HG03575 (cell line): ENCODE data around the gene GRXCR2.
A peak's percentile ranks its signal among the peaks of the same experiment; 100 is the strongest.
"Not testable (repeated sequence)": the region's sequence is repeated elsewhere in the genome, so short reads cannot be mapped to it uniquely, and the experiment has no call there.

Experiments
- ATAC-seq: cut with Tn5 transposase; IDR thresholded peaks from one replicate; pipeline ENCODE4 v1.9.1; 2021; ENCODE audit not compliant: unreplicated experiment, insufficient number of reproducible peaks, low FRiP score; ENCODE audit errors: extremely low read depth

The GRXCR2 gene

DNA sequence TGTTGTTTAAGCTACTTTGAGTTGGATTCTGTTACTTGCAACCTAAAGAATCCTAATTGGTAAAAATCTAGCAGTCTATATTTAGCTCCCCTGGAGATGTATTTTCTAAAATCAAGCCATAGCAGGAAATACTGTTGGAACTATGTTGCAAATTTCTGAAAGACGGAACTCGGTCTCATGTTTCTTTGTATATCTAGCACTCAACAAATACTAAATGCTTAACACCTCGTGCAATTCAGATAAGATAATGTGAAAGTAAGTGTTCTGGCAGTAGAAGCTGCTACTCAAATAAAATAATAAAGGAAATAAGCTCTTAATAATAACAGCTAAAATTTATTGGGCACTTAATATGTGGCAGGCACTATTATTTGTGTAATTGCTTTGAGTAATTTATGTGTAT is 26.7 kb downstream of the GRXCR2 start:
- ATAC-seq = no peak

DNA sequence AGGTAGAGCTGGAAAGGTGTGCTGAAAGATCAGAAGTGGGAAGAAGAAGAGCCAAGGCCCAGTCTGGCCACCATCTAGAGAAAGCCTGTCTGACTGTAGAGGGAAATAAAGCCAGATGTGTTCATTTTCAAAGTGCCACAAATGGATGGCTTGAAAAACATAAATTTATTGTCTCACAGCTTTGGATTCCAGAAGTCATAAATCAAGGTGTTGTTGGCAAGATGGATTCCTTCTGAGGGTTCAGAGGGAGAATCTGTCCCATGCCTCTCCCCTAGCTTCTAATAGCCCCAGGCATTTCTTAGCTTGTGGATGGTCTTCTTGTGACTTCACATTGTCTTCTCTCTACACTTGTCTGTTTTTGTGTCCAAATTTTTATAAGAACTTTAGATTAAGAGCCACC is 31.5 kb downstream of the GRXCR2 start:
- no peak for ATAC-seq

DNA sequence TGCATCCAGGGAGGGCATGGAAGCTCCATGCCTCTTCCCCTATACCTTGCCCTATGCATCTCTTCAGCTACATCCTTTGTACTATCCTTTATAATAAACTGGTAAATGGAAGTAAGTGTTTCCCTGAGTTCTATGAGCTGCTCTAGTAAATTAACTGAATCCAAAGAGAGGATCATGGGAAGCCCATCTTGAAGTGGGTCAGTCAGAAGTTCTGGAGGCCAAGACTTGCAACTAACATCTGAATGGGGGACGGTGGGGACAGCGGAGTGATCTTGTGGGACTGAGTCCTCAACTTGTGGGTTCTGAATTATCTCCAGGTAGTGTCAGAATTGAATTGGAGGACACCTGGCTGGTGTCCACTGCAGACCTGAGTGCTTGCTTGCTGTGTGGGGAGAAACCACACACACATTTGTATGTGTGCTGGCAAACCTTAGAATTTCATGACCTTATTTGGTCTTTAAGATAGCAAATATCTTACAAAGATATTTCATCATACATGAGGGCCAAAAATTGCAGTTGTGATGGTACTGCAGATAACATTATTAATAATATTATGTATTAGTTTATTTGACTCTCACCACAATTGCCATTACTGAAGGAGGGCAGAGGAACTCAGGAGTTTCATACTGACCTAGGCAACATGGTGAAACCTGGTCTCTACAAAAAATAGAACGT is 32.2 kb downstream of the GRXCR2 start:
- no peak for ATAC-seq

DNA sequence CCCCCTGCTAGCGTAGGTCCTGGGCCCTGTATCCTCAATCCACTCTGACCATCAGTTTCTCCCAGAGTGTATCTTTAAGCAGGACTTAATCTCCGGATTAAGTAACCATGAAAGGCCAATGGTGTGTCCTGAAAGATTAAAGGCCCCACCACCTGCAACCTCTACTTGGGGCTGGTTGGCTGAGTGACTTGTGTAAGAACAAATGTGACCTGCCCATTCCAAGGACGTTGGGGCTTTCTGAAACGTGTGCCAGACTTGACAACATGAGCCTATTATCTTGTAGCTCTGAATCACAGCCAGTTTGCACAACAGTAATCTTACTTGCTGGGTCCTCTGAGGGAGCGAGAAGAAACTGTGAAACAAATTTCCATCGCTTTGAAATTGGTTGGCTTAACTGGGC is 34.5 kb downstream of the GRXCR2 start:
- no peak for ATAC-seq

DNA sequence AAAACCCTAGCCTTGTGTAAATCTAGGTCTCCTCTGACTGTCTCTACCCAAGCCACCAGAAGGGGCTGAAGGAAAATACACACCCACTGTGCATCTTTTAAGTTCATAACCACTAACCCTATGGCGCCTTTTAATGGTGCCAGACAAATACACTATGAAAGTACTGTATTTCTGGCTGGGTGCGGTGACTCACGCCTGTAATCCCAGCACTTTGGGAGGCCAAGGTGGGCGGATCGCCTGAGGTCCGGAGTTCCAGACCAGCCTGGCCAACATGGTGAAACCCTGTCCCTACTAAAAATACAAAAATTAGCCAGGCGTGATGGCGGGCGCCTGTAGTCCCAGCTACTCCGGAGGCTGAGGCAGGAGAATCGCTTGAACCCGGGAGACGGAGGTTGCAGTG is 36.6 kb downstream of the GRXCR2 start:
- ATAC-seq = not testable (repeated sequence)

- ATAC-seq = no peak
These were observed 37.0 kb downstream of the GRXCR2 start for GRCh38 chr5:145835848-145836239.

GRCh38 chr5:145834917-145835847 is 37.6 kb downstream of the GRXCR2 start, which contains the start of gene PRELID2:
PRELID2 (minus strand) TSS chr5:145835342; CDS start chr5:145835251, 91 bp downstream.
- peak; percentile 45 for ATAC-seq

DNA sequence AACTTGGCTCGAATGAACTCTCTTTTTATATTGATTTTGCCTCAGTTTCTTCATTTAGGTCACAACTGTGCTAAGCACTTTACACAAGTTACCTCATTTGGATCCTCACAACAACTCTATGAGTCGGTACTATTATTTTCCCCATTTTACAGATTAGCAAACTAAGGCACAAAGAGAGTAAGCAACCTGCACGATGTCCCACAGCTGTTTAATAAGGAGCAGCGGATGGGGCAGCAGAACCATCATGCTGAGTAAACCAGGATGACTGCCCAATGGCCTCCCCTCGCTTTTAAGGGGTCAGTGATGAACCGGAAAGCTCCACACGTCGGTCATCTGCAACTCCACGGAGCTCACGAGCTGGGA is 38.3 kb downstream of the GRXCR2 start:
- no peak for ATAC-seq

GRCh38 chr5:145833631-145834200 is 39.1 kb downstream of the GRXCR2 start:
- no peak for ATAC-seq

GRCh38 chr5:145830594-145830993 is 42.2 kb downstream of the GRXCR2 start:
- no peak for ATAC-seq

- no peak for ATAC-seq
These were observed 43.0 kb downstream of the GRXCR2 start for GRCh38 chr5:145829708-145830361.

- ATAC-seq = no peak
These were observed 45.7 kb downstream of the GRXCR2 start for GRCh38 chr5:145826895-145827674.

GRCh38 chr5:145825751-145826180 is 47.0 kb downstream of the GRXCR2 start:
- ATAC-seq = no peak

DNA sequence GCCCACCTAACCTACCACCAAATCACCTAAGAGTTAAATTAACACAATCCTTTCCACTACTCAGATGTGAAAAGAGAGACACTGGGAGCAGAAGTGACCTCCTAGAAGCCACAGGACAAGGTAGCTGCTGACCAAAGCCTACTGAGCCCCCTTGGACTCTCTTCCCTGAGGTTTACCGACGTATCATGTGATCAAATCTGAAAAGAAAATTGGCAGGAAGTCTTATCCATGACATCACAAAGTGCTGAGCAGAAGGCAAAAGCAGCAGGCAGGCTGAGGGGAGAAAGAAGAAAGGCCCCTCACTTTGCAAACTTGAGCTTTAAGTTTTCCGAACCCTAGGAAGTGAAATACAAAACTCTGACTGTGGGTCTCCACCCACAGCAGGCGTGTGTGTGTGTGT is 48.8 kb downstream of the GRXCR2 start:
- no peak for ATAC-seq

DNA sequence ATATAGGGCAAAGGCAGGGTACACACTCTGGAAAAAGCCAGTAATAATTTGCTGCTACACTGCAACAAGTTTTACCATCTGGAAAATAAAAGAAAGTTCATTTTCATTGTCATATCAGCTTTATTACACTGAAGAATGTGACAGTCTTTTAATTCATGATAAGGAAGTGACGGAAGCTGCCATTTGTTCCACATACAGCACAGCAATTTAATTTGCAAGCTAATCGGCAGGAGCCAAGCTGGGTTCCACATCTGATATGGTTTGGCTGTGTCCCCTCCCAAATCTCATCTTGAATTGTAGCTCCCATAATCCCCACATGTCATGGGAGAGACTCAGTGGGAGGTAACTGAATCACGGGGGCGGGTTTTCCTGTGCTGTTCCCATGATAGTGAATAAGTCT is 54.2 kb downstream of the GRXCR2 start:
- no peak for ATAC-seq

- ATAC-seq = no peak
These were observed 59.9 kb downstream of the GRXCR2 start for GRCh38 chr5:145812877-145813276.

- no peak for ATAC-seq
These were observed 60.8 kb downstream of the GRXCR2 start for GRCh38 chr5:145811834-145812625.
